NT2/D1 (cell line): ENCODE data around the gene LZTR1.

ENCODE experiments used
- DNase-seq: peaks from one replicate; pipeline ENCODE4 v3.0.0-alpha.2; 2011; ENCODE audit warnings: low read depth, low spot score
- H3K27me3 ChIP-seq: 2 replicates; pipeline ENCODE4 v1.6.0; 2011; ENCODE audit warnings: mild to moderate bottlenecking; ENCODE audit not compliant: insufficient read length, insufficient read depth
- H3K36me3 ChIP-seq: 2 replicates; pipeline ENCODE4 v1.6.1; 2011; ENCODE audit warnings: mild to moderate bottlenecking, low read length, mixed read lengths; ENCODE audit not compliant: insufficient read depth, insufficient read length
- H3K4me1 ChIP-seq: 2 replicates; pipeline ENCODE4 v1.5.1; 2011; ENCODE audit not compliant: insufficient read depth, insufficient read length
- H3K4me3 ChIP-seq: 2 replicates; pipeline ENCODE4 v1.5.1; 2011; ENCODE audit warnings: low read depth; ENCODE audit not compliant: insufficient read length
- H3K9ac ChIP-seq: 2 replicates; pipeline ENCODE4 v1.6.0; 2011; ENCODE audit warnings: low read depth; ENCODE audit not compliant: insufficient read length
- H3K9me3 ChIP-seq: 2 replicates; pipeline ENCODE4 v1.5.1; 2011; ENCODE audit warnings: mild to moderate bottlenecking, low read length; ENCODE audit not compliant: insufficient read depth
- SUZ12 ChIP-seq: IDR thresholded peaks from 2 replicates; pipeline ENCODE4 v1.6.1; 2011; ENCODE audit not compliant: insufficient read length, insufficient read depth; ENCODE audit errors: extremely low read depth
- YY1 ChIP-seq: IDR thresholded peaks from 2 replicates; pipeline ENCODE4 v1.6.1; 2011; ENCODE audit not compliant: insufficient read length, insufficient read depth
- ZNF274 ChIP-seq: IDR thresholded peaks from 2 replicates; pipeline ENCODE4 v1.6.1; 2011; ENCODE audit warnings: mild to moderate bottlenecking, low read depth, low read length

Gene LZTR1

DNA sequence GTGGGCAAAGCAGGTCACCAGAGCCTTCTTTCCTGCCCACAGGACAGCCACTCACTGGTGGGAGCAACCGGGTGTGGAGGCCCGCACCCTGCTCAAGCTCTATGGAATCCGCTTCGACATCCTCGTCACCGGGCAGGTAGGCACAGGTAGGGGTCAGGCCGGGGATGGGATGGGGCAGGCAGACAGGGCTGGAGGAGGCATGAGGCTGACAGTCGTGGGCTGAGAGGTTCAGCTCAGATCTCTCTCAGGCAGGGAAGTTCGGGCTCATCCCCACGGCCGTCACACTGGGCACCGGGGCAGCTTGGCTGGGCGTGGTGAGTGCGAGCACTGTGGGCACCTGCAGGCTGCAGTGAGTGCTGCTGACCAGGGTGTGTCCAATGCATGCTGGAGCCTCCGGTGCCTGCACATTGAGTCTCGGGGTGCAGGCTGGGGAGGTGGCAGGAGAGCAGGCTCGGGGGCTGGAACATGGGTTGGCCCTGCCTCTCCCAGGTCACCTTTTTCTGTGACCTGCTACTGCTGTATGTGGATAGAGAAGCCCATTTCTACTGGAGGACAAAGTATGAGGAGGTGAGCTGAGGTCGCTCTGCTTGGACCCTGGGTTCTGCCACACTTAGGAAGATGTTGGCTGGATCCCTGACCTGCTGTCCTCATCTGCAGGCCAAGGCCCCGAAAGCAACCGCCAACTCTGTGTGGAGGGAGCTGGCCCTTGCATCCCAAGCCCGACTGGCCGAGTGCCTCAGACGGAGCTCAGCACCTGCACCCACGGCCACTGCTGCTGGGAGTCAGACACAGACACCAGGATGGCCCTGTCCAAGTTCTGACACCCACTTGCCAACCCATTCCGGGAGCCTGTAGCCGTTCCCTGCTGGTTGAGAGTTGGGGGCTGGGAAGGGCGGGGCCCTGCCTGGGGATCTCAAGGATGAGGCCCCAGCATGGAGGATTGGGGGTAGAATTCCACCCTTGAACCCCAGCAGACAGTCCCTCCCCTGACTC lies 44.0 kb downstream of the LZTR1 start:
- Histone ChIP-seq H3K4me1 (peaks cover 16% of the 10 kb centered on the region), H3K27me3 (peaks cover 6% of the 10 kb centered on the region), H3K9ac (no peak overlapping the region), H3K36me3 (no peaks in the 10 kb centered on the region), H3K4me3 (no peak overlapping the region), H3K9me3 (no peaks in the 10 kb centered on the region)
- no peak for TF ChIP-seq ZNF274
- TF ChIP-seq SUZ12, result no peak
- no peak for TF ChIP-seq YY1
- DNase-seq, result no peak

- no peak overlapping the region for H3K9ac ChIP-seq
- peaks cover 16% of the 10 kb centered on the region for H3K4me1 ChIP-seq
Measured at GRCh38 chr22:21026783-21027692, 44.9 kb downstream of the LZTR1 start.

GRCh38 chr22:21028277-21029251 lies 46.5 kb downstream of the LZTR1 start:
- no peak overlapping the region for H3K4me3 ChIP-seq
- no peak overlapping the region for H3K9ac ChIP-seq
- TF ChIP-seq YY1 (no peak), SUZ12 (no peak), ZNF274 (no peak)
- no peak for DNase-seq
- H3K4me1 ChIP-seq, result peaks cover 20% of the 10 kb centered on the region
- H3K36me3 ChIP-seq, result no peaks in the 10 kb centered on the region
- peaks cover 18% of the 10 kb centered on the region for H3K27me3 ChIP-seq
- H3K9me3 ChIP-seq, result no peaks in the 10 kb centered on the region

More at GRCh38 chr22:21026783-21027692, 44.9 kb downstream of the LZTR1 start:
- DNase-seq, result no peak
- Histone ChIP-seq H3K27me3 (peaks cover 15% of the 10 kb centered on the region), H3K4me3 (no peak overlapping the region), H3K36me3 (no peaks in the 10 kb centered on the region), H3K9me3 (no peaks in the 10 kb centered on the region)
- TF ChIP-seq YY1, result no peak
- no peak for TF ChIP-seq SUZ12
- no peak for TF ChIP-seq ZNF274

DNA sequence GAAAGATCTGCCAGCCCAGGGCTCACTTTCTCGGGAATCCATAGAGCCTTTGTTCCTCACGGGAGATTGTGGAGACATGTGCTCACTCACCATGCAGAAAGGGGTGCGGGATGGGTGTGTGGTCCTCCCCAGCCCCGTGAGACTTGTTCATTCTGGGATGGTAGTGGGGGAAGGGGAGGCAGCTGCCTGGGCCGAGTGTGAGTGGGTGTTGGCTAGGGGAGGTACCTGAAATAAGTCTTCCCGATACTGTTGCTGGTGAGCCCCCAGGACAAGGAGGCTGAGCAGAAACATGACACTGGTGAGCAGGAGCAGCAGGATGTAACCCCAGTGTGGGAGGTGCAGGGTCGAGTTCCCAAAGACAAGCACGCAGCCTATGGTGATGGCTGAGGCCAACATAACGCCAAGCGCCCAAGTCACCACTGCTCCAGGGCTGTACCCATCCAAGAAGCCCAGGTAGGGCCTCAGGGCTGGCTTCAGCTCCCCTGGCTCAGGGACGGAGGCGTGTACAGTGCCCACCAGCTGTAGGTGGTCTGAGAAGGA lies 47.5 kb downstream of the LZTR1 start:
- Histone ChIP-seq H3K9me3 (no peaks in the 10 kb centered on the region), H3K9ac (no peak overlapping the region), H3K4me3 (no peak overlapping the region), H3K36me3 (no peaks in the 10 kb centered on the region), H3K4me1 (peaks cover 20% of the 10 kb centered on the region), H3K27me3 (peaks cover 18% of the 10 kb centered on the region)
- TF ChIP-seq ZNF274, result no peak
- TF ChIP-seq SUZ12, result no peak
- TF ChIP-seq YY1, result no peak
- DNase-seq, result no peak

DNA sequence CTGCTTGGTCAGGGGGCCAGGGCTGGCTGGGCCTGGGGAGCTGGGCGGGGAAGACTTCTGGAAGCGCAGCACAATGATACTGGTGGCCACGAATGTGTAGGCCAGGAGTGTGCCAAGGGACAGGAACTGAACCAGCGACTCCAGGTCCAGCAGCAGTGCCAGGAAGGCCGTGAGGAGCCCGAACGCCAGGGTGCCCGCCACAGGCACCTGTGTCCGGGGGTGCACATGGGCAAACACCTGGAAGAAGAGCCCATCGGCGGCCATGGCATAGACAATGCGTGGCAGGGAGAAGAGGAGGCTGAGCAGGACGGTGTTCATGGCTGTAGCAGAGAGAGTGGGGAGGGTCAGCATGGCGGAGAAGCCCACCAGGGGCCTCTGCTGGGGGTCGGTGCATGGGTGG lies 47.9 kb downstream of the LZTR1 start:
- no peak for DNase-seq
- no peaks in the 10 kb centered on the region for H3K36me3 ChIP-seq
- TF ChIP-seq YY1, result no peak
- no peaks in the 10 kb centered on the region for H3K9me3 ChIP-seq
- peaks cover 18% of the 10 kb centered on the region for H3K27me3 ChIP-seq
- H3K4me1 ChIP-seq, result peaks cover 20% of the 10 kb centered on the region
- H3K4me3 ChIP-seq, result no peak overlapping the region
- H3K9ac ChIP-seq, result no peak overlapping the region
